H1 (cell line): ENCODE data around the gene ASTN2. TPM values are rescaled to one million over a fixed set of nuclear protein-coding genes. Genes with fewer than 3 reads are reported as not detected.

ENCODE experiments used
- CTCF ChIA-PET: fragments of 300-600 bp; sonication (Branson Sonifier 250); formaldehyde crosslinking; loops from one replicate; lab custom pipeline; 2021; ENCODE audit not compliant: partially characterized antibody; lab: Charles Lee
- POLR2A ChIA-PET: fragments of 300-600 bp; sonication (Branson Sonifier 250); formaldehyde crosslinking; loops from one replicate; lab custom pipeline; 2021; ENCODE audit warnings: inconsistent platforms; ENCODE audit not compliant: partially characterized antibody; lab: Charles Lee
- DNase-seq, 2 experiments: peaks; one replicate each; pipeline versions ENCODE4 v3.0.0 to v3.0.0-alpha.2; 2010 to 2022; ENCODE audit warnings: low spot score in 2 of 2, low read depth in 1 of 2, mixed read lengths in 1 of 2
- FAIRE-seq: peaks from 2 replicates; lab custom pipeline; 2011; peaks lifted over from hg19 to GRCh38; lab: Jason Lieb, UNC
- H2AFZ ChIP-seq: 2 replicates; pipeline ENCODE4 v1.8.1; 2012; ENCODE audit warnings: low read length, inconsistent platforms
- H2AK5ac ChIP-seq: 2 replicates; pipeline ENCODE4 v1.6.1; 2013; ENCODE audit warnings: low read depth, low read length
- H2BK120ac ChIP-seq: replicated peaks from 2 replicates; pipeline ENCODE3; 2013; ENCODE audit warnings: low read depth, low read length, inconsistent platforms
- H2BK12ac ChIP-seq: 2 replicates; pipeline ENCODE4 v1.6.1; 2013; ENCODE audit warnings: low read depth, low read length
- H2BK15ac ChIP-seq: 2 replicates; pipeline ENCODE4 v1.6.1; 2013; ENCODE audit warnings: low read length
- H2BK20ac ChIP-seq: 2 replicates; pipeline ENCODE4 v1.6.1; 2013; ENCODE audit warnings: low read length
- H2BK5ac ChIP-seq: 2 replicates; pipeline ENCODE4 v1.6.1; 2013; ENCODE audit warnings: low read depth, low read length
- H3K14ac ChIP-seq: 2 replicates; pipeline ENCODE4 v1.6.1; 2013; ENCODE audit warnings: inconsistent platforms; ENCODE audit not compliant: insufficient read length
- H3K18ac ChIP-seq: 2 replicates; pipeline ENCODE4 v1.6.1; 2013; ENCODE audit warnings: low read length; ENCODE audit errors: extremely low read depth
- H3K23ac ChIP-seq: 2 replicates; pipeline ENCODE4 v1.6.1; 2013; ENCODE audit warnings: inconsistent platforms; ENCODE audit not compliant: insufficient read length
- H3K23me2 ChIP-seq: 2 replicates; pipeline ENCODE4 v1.6.1; 2013; ENCODE audit warnings: low read depth, low read length
- H3K27ac ChIP-seq: 2 replicates; pipeline ENCODE4 v1.6.1; 2011; ENCODE audit warnings: low read depth, low read length, inconsistent platforms
- H3K27me3 ChIP-seq, 4 experiments: replicated peaks in 1 of 4; 1 replicate in 1 of 4; 2 replicates in 3 of 4; pipeline versions ENCODE4 v1.6.1 to v1.8.1; 2011 to 2013; ENCODE audit warnings: low read length in 3 of 4, mild to moderate bottlenecking in 3 of 4, inconsistent platforms in 2 of 4, mixed read lengths in 2 of 4, moderate library complexity in 1 of 4; ENCODE audit not compliant: control insufficient read depth in 3 of 4, insufficient read depth in 3 of 4; ENCODE audit errors: extremely low read depth in 1 of 4
- H3K36me3 ChIP-seq, 4 experiments: 2 replicates each; pipeline versions ENCODE4 v1.6.1 to v1.8.1; 2011 to 2013; ENCODE audit warnings: mild to moderate bottlenecking in 4 of 4, low read length in 3 of 4, moderate library complexity in 2 of 4, control low read depth in 1 of 4, inconsistent platforms in 1 of 4; ENCODE audit not compliant: insufficient read depth in 4 of 4, control insufficient read depth in 2 of 4
- H3K4ac ChIP-seq: replicated peaks from 2 replicates; pipeline ENCODE3; 2013; ENCODE audit warnings: low read length, low read depth, mixed read lengths, inconsistent platforms; ENCODE audit not compliant: insufficient read length
- H3K4me1 ChIP-seq, 4 experiments: replicated peaks in 1 of 4; 1 replicate in 1 of 4; 2 replicates in 3 of 4; pipeline versions ENCODE4 v1.6.1 to v1.8.1; 2011 to 2013; ENCODE audit warnings: low read length in 3 of 4, inconsistent platforms in 2 of 4, mixed read lengths in 1 of 4; ENCODE audit not compliant: insufficient read depth in 4 of 4, control insufficient read depth in 3 of 4
- H3K4me2 ChIP-seq, 2 experiments: 2 replicates each; pipeline versions ENCODE4 v1.6.1 to v1.8.1; 2011 to 2013; ENCODE audit warnings: low read depth in 2 of 2, low read length in 2 of 2, control low read depth in 1 of 2, inconsistent platforms in 1 of 2, mild to moderate bottlenecking in 1 of 2; ENCODE audit not compliant: insufficient read depth in 1 of 2
- H3K4me3 ChIP-seq, 4 experiments: fragments of 200-600, 300-600 bp in 1 of 4; sonication (generic), shearing (Covaris generic), sonication (Bioruptor Twin) in 1 of 4; 2 replicates each; pipeline versions ENCODE4 v1.5.1 to v1.8.1; 2011 to 2016; ENCODE audit warnings: low read length in 4 of 4, low read depth in 3 of 4, control low read depth in 2 of 4, inconsistent platforms in 2 of 4, mild to moderate bottlenecking in 2 of 4, mixed read lengths in 1 of 4, moderate library complexity in 1 of 4; ENCODE audit not compliant: insufficient read depth in 2 of 4; ENCODE audit errors: extremely low read depth in 1 of 4
- H3K56ac ChIP-seq: replicated peaks from 2 replicates; pipeline ENCODE3; 2013; ENCODE audit warnings: low read depth, mild to moderate bottlenecking, mixed read lengths, low read length, inconsistent platforms; ENCODE audit not compliant: insufficient read length
- H3K79me1 ChIP-seq: 2 replicates; pipeline ENCODE4 v1.6.1; 2013; ENCODE audit warnings: low read depth, low read length, control low read depth
- H3K79me2 ChIP-seq, 2 experiments: 2 replicates each; pipeline versions ENCODE4 v1.6.1 to v1.8.1; 2012 to 2013; ENCODE audit warnings: low read length in 2 of 2, mild to moderate bottlenecking in 2 of 2, inconsistent platforms in 1 of 2; ENCODE audit not compliant: insufficient read depth in 2 of 2, control insufficient read depth in 1 of 2
- H3K9ac ChIP-seq, 4 experiments: replicated peaks in 1 of 4; 1 replicate in 1 of 4; 2 replicates in 3 of 4; pipeline versions ENCODE4 v1.6.1 to v1.8.1; 2011 to 2013; ENCODE audit warnings: low read depth in 3 of 4, low read length in 3 of 4, control low read depth in 2 of 4, mild to moderate bottlenecking in 2 of 4, moderate library complexity in 2 of 4, inconsistent platforms in 1 of 4; ENCODE audit errors: extremely low read depth in 1 of 4
- H3K9me3 ChIP-seq, 2 experiments: 2 replicates each; pipeline versions ENCODE4 v1.6.1 to v1.8.1; 2012 to 2013; ENCODE audit warnings: mild to moderate bottlenecking in 2 of 2, moderate library complexity in 2 of 2, control low read depth in 1 of 2, inconsistent platforms in 1 of 2, low read depth in 1 of 2, low read length in 1 of 2, mixed read lengths in 1 of 2; ENCODE audit not compliant: insufficient read depth in 2 of 2
- H4K20me1 ChIP-seq, 2 experiments: replicated peaks in 1 of 2; 2 replicates each; pipeline versions ENCODE3 to v1.8.1; 2011 to 2013; ENCODE audit warnings: inconsistent platforms in 2 of 2, low read length in 2 of 2, mild to moderate bottlenecking in 1 of 2; ENCODE audit not compliant: insufficient read depth in 2 of 2, control insufficient read depth in 1 of 2
- H4K5ac ChIP-seq: 2 replicates; pipeline ENCODE4 v1.6.1; 2013; ENCODE audit warnings: low read length, low read depth, mixed read lengths, inconsistent platforms; ENCODE audit not compliant: insufficient read length
- H4K8ac ChIP-seq: 2 replicates; pipeline ENCODE4 v1.8.0; 2013; ENCODE audit warnings: mild to moderate bottlenecking, moderate library complexity, low read length, inconsistent platforms; ENCODE audit not compliant: insufficient read depth; ENCODE audit errors: extremely low read depth
- H4K91ac ChIP-seq: replicated peaks from 2 replicates; pipeline ENCODE3; 2013; ENCODE audit warnings: low read length, mixed read lengths, inconsistent platforms; ENCODE audit not compliant: insufficient read length
- CBX5 ChIP-seq: fragments of 300-800, 300-1000 bp; sonication (generic); IDR thresholded peaks from 2 replicates; pipeline ENCODE4 v1.7.1; 2016; ENCODE audit warnings: antibody characterized with exemption, low read length, low read depth
- RXRA ChIP-seq: IDR thresholded peaks from 2 replicates; pipeline ENCODE4 v1.6.1; 2011; ENCODE audit warnings: low read depth, mild to moderate bottlenecking, low read length, moderate library complexity; ENCODE audit not compliant: insufficient read depth
- TCF12 ChIP-seq: IDR thresholded peaks from 2 replicates; pipeline ENCODE4 v1.6.1; 2011; ENCODE audit warnings: low read depth, mild to moderate bottlenecking, low read length
- ZNF274 ChIP-seq: IDR thresholded peaks from 2 replicates; pipeline ENCODE4 v1.7.0; 2012; ENCODE audit warnings: low read length, borderline replicate concordance; ENCODE audit errors: extremely low read depth
- WGBS, 2 experiments: shearing (Covaris generic) in 1 of 2; methylation state at CpG; one replicate each; pipeline versions ENCODE4 v1.1.6 to v1.1.7; 2013 to 2015; ENCODE audit warnings: low lambda C conversion rate in 2 of 2, mixed read lengths in 2 of 2, inconsistent platforms in 1 of 2, low coverage in 1 of 2, missing lambda C conversion rate in 1 of 2; ENCODE audit not compliant: insufficient replicate concordance in 2 of 2, insufficient coverage in 1 of 2, insufficient read length in 1 of 2; ENCODE audit errors: extremely low coverage in 1 of 2, missing lambda C conversion rate in 1 of 2; 5-methylcytosine and 5-hydroxymethylcytosine counted together
- polyA plus RNA-seq, 7 experiments: library from polyadenylated mRNA; depleted of rRNA in 3 of 7; stranded (reverse) in 5 of 7; unstranded in 2 of 7; fragments of >200 nt in 5 of 7; fragments of 200-250 nt in 2 of 7; gene quantifications; 1 replicate in 5 of 7; 2 replicates in 1 of 7; 4 replicates in 1 of 7; pipeline versions ENCODE4 v1.2.1 to v1.2.3, GENCODE V29; 2011 to 2013; ENCODE audit warnings: missing spikeins in 2 of 7, mixed read lengths in 2 of 7
- total RNA-seq: library from RNA; stranded (reverse); fragmentation: NEBNext Ultra II Directional; extraction: Animal tissue kit (Norgen Biotek cat#: 25700); gene quantifications from 2 replicates; pipeline ENCODE4 v1.2.1, GENCODE V29; 2021

Gene ASTN2
- total and polyA plus RNA-seq, 2 of the 8 experiments (the other 6 are each of a cell fraction or from before 2014, with no cell fraction given), result 8.2 to 13.7 TPM

DNA sequence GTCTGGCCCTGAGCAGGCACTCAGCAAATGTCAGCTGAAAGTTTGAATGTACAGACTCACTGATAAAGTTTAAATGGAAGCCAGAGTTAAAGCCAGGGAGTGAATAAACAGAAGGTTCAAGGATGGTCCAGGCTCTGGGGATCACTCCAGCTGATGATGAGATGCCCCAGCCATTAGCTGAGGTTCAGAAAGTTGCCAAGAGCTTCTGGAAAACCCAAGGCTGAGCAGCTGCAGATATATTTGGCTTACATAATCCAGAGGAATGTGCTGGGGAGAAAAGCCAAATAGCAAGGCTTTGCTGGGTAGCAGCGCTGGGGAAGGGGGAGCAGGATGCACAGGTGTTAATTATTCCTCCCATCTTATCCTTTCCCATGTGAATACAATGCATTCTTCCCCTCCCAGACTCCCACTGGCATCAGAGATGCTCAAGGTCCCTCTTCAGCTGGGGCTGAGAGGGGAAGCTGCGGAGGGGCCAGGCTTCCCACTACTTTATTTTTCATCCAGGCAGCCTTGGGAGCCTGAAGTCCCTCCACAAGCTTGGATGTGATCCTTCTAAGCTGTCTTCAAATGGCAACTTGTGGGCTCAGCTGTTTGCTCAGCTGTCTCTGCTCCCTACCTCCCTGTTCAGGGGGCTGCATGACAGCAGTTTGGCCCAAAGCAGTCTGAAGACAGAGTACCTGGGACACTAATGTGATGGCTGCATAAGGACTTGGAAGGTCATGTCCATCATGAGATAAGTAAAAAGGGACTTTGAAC, 386.6 kb downstream of the ASTN2 start:
- ChIA-PET POLR2A (interaction anchor here (0.7 kb wide), 1 partner anchor 10 kb away, joined by 3 read pairs; no protein-coding TSS in a partner anchor), CTCF (interaction anchor here (0.9 to 2.8 kb wide), 3 partner anchors 13 to 291 kb away, joined by 3 to 7 read pairs (median 3); no protein-coding TSS in a partner anchor)
- Histone ChIP-seq H3K23me2 (no peaks in the 10 kb centered on the region), H3K4me3 (no peak overlapping the region), H4K20me1 (no peaks in the 10 kb centered on the region), H3K9ac (no peak overlapping the region), H4K8ac (peak overlapping the region; percentile 30; the same call in 1 of the 2 replicates), H3K4me2 (no peak overlapping the region), H3K4ac (no peak overlapping the region), H4K91ac (no peak overlapping the region), H4K5ac (no peak overlapping the region), H3K56ac (no peak overlapping the region), H2BK20ac (no peak overlapping the region), H2BK5ac (no peak overlapping the region), H3K79me2 (no peaks in the 10 kb centered on the region), H3K79me1 (no peaks in the 10 kb centered on the region; the same call in 1 of the 2 replicates), H3K36me3 (no peaks in the 10 kb centered on the region), H3K18ac (no peak overlapping the region), H3K27ac (no peak overlapping the region), H3K27me3 (no peaks in the 10 kb centered on the region), H2BK15ac (no peak overlapping the region), H3K14ac (no peak overlapping the region), H3K23ac (no peak overlapping the region), H3K9me3 (no peaks in the 10 kb centered on the region), H2AK5ac (no peak overlapping the region), H2BK120ac (no peak overlapping the region), H2AFZ (no peak overlapping the region), H2BK12ac (no peak overlapping the region), H3K4me1 (no peaks in the 10 kb centered on the region)
- TF ChIP-seq TCF12 (no peak), CBX5 (no peak), ZNF274 (no peak), RXRA (no peak)
- DNase-seq, result no peak
- FAIRE-seq, result no peak
- 68% methylated on average over 2 of the region's 2 CpGs; no CpG with 5 or more reads in 1 of the 2 experiments for WGBS, 2 experiments
